ENCODE data around the gene NTNG1.
A peak's percentile ranks its signal among the peaks of the same experiment; 100 is the strongest.
"Not testable (repeated sequence)": the region's sequence is repeated elsewhere in the genome, so short reads cannot be mapped to it uniquely, and the experiment has no call there.

Gene NTNG1

DNA sequence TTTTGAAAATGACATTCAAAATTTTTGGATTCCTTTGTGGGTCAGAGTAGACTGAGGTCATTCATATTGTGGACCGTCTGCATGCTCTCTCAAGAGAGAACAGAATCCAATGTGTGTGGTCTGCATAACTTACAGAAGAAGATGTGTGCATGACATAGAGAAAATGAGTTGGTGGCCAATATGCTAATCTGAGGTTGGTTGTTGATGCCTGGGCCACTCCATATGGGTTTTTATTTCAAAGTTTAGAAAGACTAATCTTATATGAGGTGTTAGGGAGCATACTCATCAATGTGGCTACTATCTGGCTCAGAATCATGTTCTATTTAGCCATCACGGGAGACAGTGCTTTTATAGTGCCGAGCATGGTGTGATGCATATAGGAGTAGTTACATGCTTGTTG is 18.2 kb downstream of the NTNG1 start:
- FAIRE-seq, result no peak
- no peak for DNase-seq (ENCODE audit: insufficient read length, low spot score)
- no peak for TF ChIP-seq POLR2A (IDR thresholded peaks at IDR 0.05; ENCODE audit: low read depth, low read length)

- DNase-seq (ENCODE audit: insufficient read length, low spot score), result no peak
- TF ChIP-seq POLR2A (IDR thresholded peaks at IDR 0.05; ENCODE audit: low read depth, low read length), result no peak
- peak; percentile 30 for FAIRE-seq
Observed at GRCh38 chr1:107162745-107163144, 21.9 kb downstream of the NTNG1 start.

DNA sequence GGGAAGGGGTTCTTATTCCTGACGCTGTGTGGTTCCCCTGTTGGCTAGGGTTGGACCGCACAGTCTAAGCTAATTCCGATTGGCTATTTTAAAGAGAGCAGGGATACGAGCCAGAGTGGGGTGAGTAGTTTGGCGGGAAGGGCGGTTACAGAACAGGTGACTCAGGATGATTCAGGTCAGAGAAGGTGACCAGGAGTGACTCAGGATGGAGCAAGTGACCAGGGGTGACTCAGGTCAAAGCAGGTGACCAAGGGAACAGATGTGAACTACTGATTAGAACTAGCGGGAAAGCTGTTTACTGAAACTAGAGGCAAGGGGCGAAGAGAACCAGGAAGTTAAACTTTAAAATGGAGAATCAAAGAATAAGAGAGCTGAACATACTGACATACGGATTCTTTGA is 24.1 kb downstream of the NTNG1 start:
- FAIRE-seq; DNase-seq (ENCODE audit: insufficient read length, low spot score): not testable (repeated sequence)

- FAIRE-seq (no peak), DNase-seq (ENCODE audit: insufficient read length, low spot score) (no peak)
- no peak for TF ChIP-seq POLR2A (IDR thresholded peaks at IDR 0.05; ENCODE audit: low read depth, low read length)
Observed at GRCh38 chr1:107169615-107170014, 28.8 kb downstream of the NTNG1 start.

DNA sequence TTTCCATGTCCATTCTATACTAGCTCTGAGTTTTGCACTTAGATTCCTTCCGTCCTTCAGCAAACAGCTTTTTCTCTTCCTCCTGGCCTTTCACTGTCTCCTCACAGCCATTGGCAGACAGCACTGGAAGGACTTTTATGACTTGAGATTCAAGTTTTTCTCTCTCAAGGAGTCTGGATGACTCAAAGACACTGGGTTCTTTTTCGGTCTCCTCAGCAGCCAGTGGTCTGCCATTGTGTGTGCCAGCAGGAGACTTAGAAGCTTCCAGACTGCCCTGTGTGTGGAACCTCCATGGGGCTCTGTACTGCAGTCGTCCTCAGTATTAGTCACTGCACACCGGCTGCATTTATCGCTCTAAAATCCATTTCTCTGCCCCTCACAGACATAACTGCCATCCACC is 30.5 kb downstream of the NTNG1 start:
- DNase-seq (ENCODE audit: insufficient read length, low spot score), result no peak
- TF ChIP-seq POLR2A (IDR thresholded peaks at IDR 0.05; ENCODE audit: low read depth, low read length), result no peak
- FAIRE-seq, result no peak

DNA sequence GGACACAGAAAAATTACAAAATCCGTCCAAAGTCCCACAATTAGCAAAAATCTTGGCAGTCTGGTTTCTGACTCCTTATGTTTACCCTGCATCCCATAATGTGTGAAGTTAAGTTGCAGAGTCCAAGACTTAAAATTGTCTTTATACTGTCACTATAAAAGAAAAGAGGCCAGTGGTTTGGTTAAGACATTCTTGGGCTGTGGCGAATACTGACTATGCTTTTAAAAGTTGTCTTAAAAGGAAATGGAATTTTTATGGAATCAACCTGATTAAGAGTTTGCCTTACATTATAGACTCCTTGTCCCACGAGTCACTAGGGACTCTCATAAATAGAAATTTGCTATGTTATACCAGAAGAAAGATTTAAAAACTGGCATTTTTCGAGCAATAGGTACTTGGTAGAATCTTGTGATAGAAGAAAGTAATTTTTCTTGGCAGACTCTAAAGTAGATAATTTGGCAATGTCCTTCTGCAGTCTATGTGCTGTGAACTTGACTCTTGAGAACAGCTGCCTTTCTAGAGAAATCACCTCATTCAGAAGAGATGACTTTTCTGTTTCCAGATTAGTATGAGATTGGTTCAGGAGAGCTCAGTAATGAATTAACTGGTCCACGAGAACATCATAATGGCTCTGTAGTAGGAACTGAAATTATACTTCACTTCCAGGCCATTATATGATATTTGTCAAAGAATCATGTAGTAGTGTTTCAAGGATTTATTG is 31.8 kb downstream of the NTNG1 start:
- FAIRE-seq (no peak), DNase-seq (ENCODE audit: insufficient read length, low spot score) (no peak)

DNA sequence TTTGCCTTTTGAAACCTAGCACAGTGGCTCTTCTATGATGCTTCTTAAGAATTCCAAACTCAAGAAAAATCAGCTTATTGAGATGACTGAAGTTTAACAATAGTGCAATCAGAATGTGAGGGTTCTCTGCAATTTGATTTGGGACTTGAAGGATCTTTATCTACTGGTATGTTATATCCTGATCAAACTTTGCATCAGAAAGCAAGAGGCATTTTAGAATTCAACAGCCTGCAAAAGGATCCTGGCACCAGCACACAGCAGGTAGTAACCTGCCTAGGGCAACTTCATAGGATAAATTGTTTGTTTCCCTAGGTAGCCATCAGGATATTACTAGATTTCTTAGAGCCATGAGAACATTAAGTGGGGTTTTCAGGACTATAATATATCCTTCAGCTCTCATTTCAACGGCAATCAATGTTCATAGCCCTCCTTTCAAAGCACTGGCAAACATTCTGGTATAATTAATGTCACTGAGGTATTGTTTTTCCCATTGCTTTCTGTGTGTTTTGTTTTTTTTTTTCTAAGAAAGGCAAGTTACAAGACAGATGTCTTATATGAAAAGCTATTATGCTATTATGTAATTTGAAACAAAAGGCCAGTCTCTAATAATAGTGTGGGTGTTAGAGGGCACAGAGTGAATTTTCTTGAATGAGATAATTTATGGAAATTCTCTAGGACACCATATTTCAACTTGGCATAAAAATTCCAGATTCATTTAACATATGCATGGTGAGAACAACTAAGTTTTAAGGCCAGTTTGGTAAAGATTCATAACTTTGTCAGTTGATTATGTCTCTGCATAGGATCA is 34.5 kb downstream of the NTNG1 start:
- DNase-seq (ENCODE audit: insufficient read length, low spot score) (no peak), FAIRE-seq (no peak)
- TF ChIP-seq POLR2A (IDR thresholded peaks at IDR 0.05; ENCODE audit: low read depth, low read length), result no peak

More for the DNA sequence above, 31.8 kb downstream of the NTNG1 start:
- no peak for TF ChIP-seq POLR2A (IDR thresholded peaks at IDR 0.05; ENCODE audit: low read depth, low read length)

DNA sequence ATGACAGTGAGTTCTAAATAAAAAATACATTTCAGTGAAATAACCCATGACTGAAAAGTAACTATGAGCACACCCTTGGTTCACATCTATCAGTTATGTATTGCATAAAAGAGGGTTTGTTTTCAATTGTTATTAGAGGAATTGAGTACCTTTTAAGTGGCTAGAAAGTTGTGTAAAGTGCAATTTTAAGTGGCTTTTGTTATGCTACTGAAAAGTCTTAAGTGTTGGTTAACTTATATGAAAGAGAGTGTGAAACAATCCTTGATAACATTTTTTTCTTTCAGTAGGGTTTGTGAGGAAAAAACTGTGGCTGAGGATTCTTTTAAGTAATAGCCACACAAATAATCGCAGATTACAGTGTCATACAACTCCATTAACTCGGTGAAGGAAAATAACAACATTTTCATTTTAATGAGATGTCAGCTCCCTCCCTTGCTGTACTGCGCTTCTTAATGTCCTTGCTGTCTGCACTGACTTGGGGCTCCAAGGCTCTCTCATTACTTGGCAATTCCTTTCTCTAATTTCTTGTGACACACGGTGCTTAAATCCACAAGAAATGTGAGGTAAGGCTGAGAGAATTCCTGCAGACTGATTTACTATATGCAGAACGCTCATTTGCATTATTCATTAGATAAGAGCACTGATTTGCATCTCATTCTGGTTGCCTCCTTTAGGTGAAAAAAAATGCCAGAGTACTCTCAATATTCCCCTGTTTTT is 40.6 kb downstream of the NTNG1 start:
- no peak for TF ChIP-seq POLR2A (IDR thresholded peaks at IDR 0.05; ENCODE audit: low read depth, low read length)
- DNase-seq (ENCODE audit: insufficient read length, low spot score) (no peak), FAIRE-seq (peak; percentile 43)

DNA sequence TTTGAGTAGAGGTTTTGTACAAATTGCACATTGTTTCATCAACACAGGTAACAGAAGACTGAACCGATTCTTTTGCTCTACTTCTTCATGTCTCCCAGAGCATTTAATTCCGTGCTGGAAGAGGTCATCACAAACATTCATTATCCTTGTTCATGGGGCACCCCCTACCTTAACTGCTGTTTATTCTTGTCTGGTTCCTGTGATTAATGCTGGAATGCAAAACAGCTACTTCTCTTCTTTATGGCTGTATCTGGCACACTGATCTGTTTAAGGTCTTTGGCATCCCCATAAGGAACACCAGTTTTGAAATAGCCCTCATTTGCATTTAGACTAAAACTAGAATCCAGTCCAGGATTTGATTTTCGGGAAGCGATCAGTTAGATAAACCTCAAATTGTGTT is 42.2 kb downstream of the NTNG1 start:
- no peak for FAIRE-seq
- no peak for TF ChIP-seq POLR2A (IDR thresholded peaks at IDR 0.05; ENCODE audit: low read depth, low read length)
- no peak for DNase-seq (ENCODE audit: insufficient read length, low spot score)

- DNase-seq (ENCODE audit: insufficient read length, low spot score), result no peak
- no peak for TF ChIP-seq POLR2A (IDR thresholded peaks at IDR 0.05; ENCODE audit: low read depth, low read length)
Observed at GRCh38 chr1:107184888-107185287, 44.0 kb downstream of the NTNG1 start.

GRCh38 chr1:107187399-107187798 is 46.6 kb downstream of the NTNG1 start:
- no peak for DNase-seq (ENCODE audit: insufficient read length, low spot score)
- FAIRE-seq, result peak; percentile 27
- no peak for TF ChIP-seq POLR2A (IDR thresholded peaks at IDR 0.05; ENCODE audit: low read depth, low read length)

More at GRCh38 chr1:107184888-107185287, 44.0 kb downstream of the NTNG1 start:
- no peak for FAIRE-seq

- DNase-seq (ENCODE audit: insufficient read length, low spot score), result no peak
- FAIRE-seq, result no peak
- TF ChIP-seq POLR2A (IDR thresholded peaks at IDR 0.05; ENCODE audit: low read depth, low read length), result no peak
Observed at GRCh38 chr1:107188160-107188559, 47.3 kb downstream of the NTNG1 start.

DNA sequence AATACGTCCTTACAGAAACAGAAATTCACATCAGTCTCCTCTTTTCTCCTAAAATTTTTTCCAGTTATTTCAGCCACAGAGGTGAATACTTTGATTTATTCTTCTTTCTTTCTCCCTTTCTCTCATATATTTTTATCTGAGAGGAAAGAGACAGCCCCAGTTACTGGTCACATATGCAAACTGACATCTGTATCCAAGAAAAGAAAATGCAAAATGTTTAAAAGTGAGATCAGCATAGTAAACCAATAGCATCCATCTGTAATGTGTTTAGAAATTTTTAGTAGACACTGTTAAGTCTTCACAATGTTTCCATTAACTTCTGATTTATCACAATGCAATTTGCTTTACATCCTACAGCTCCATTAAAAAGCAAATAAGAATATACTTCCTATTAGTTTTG is 53.5 kb downstream of the NTNG1 start:
- no peak for TF ChIP-seq POLR2A (IDR thresholded peaks at IDR 0.05; ENCODE audit: low read depth, low read length)
- FAIRE-seq, result no peak

DNA sequence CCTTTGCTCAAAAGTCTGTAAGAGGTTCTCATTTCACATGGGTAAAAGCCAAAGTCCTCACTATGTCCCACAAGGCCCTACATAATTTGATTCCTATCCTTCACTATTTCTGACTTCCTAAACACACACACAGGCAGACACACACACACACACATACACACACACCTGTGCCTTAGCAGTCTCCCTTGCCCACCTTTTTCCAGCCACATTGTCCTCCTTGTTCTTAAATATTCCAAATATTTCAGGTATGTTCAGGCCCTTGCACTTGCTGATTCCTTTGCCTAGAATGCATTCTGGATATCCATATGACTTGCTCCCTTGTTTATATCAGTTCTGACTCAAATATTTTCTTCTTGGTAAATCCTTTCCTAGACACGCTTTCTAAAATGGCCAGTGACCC is 54.6 kb downstream of the NTNG1 start:
- TF ChIP-seq POLR2A (IDR thresholded peaks at IDR 0.05; ENCODE audit: low read depth, low read length), result no peak
- DNase-seq (ENCODE audit: insufficient read length, low spot score) (no peak), FAIRE-seq (no peak)

More for the DNA sequence above, 53.5 kb downstream of the NTNG1 start:
- DNase-seq (ENCODE audit: insufficient read length, low spot score), result no peak

Measured in H54 (cell line).